NCI-H446 (cell line): Measurements from ENCODE around the gene CHST1.

Experiments used
- DNase-seq, 2 experiments: peaks; one replicate each; lab custom pipeline; 2025; lab: John Stamatoyannopoulos, UW

The CHST1 gene

GRCh38 chr11:45605051-45605450 is 60.4 kb downstream of the CHST1 start:
- DNase-seq = no peak

DNA sequence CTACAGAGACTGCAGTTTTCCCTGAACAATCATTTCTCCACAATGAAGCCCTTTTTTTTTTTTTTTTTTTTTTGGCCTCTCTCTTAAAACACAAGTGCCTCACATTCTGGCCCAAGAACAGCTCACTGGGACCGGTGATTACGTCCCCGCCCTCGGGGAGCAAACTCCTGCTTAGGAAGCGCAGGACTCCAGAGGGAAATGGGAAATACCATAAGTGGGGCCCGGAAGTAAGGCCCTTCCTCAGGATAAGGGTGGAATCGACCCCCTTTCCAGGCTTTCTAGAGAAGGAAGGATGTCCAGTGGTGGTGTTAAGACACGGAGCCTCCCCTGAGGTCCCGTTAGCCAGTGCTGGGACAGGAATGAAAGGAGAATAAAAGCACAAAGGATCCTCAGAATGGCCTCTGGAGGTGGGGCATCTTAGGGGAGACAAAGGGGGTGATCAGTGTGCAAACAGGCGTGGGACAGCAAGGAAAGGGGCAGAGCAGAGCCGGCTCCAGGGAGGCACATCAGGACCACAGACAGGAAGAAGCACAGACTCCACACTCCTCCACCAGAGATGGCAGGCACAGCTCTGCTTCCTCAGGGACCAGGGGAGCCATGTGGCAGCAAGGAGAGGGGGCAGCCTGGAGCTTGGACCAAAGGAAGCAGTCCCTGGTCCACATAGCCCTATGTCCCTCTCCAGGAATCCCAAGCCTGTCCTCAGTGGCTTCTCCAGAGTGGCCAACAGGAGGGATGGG is 61.3 kb downstream of the CHST1 start:
- no peak for DNase-seq

DNA sequence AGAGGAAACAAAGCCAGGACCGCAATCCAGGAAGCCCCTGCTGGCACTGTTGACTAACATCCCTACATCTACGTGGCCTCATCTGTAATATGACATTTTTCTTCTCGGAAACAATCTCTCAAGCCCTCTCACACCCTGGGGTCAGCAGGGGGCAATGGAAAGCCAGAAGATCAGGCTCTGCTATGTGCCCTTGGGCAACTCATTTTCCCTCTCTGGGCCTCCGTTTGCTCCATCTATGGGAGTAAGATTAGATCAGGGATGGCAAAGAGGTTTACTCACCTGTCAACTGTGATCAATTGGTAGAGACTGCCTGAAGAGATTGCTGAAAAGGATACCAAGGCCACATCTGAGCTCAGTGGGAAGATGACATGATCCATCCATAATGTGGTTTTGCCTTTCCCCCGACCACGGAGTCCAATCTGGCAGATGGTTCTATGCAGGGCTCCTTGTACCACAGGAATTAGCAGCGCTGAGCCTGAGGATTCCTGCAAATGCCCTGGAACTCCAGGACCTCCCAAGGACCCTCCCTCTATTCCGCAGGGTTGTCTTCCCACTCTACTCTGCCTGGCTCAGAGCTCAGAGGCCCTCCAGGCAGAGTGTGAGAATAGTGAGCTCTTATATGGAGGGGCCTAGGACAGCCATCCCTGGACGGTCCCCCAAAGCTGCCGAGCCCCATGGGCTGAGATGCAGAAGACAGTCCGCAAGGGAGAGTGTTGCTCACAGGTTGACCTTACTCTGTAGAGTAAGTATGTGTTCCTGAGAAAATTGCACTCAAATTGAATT is 66.1 kb downstream of the CHST1 start:
- no peak for DNase-seq
